PFSK-1 (cell line): ENCODE data around the gene PCDHGB7.
"Not testable (repeated sequence)": the region's sequence is repeated elsewhere in the genome, so short reads cannot be mapped to it uniquely, and the experiment has no call there.

ENCODE experiments used
- FOXP2 ChIP-seq: optimal IDR thresholded peaks from 2 replicates; pipeline ENCODE3; 2011; ENCODE audit warnings: borderline replicate concordance, control low read depth, inconsistent platforms; ENCODE audit not compliant: insufficient read depth; ENCODE audit errors: extremely low read length, extremely low read depth
- POLR2AphosphoS5 ChIP-seq: IDR thresholded peaks from 2 replicates; pipeline ENCODE4 v1.6.1; 2012; ENCODE audit warnings: low read depth, mild to moderate bottlenecking, control low read depth, low read length, moderate library complexity
- REST ChIP-seq, 2 experiments: IDR thresholded peaks; 2 replicates each; pipeline versions ENCODE4 v1.6.1 to v1.8.0; 2011 to 2012; ENCODE audit warnings: low read depth in 2 of 2, low read length in 2 of 2, control low read depth in 1 of 2, inconsistent platforms in 1 of 2, mild to moderate bottlenecking in 1 of 2, moderate library complexity in 1 of 2; ENCODE audit not compliant: insufficient read depth in 1 of 2
- SIN3A ChIP-seq: IDR thresholded peaks from 2 replicates; pipeline ENCODE4 v1.6.1; 2012; ENCODE audit warnings: mild to moderate bottlenecking, low read length, moderate library complexity, borderline replicate concordance; ENCODE audit not compliant: insufficient read depth
- TAF1 ChIP-seq: IDR thresholded peaks from 2 replicates; pipeline ENCODE4 v1.6.1; 2012; ENCODE audit warnings: low read length, control low read depth, borderline replicate concordance; ENCODE audit not compliant: insufficient read depth

PCDHGB7 gene

GRCh38 chr5:141387557-141388311, 29.7 kb upstream of the PCDHGB7 start, which contains the start of gene PCDHGB4:
Gene PCDHGB4 (plus strand): TSS chr5:141387698. CDS start chr5:141387885, 187 bp downstream.
- not testable (repeated sequence) for TF ChIP-seq POLR2AphosphoS5, SIN3A, TAF1

GRCh38 chr5:141388661-141389060, 28.8 kb upstream of the PCDHGB7 start:
- TF ChIP-seq REST (IDR thresholded peaks at IDR 0.05; ENCODE audit: insufficient read depth in 1 of 2, low read depth in 2 of 2, low read length in 2 of 2) = no peak
- TF ChIP-seq FOXP2 = no peak
- TF ChIP-seq TAF1 = no peak
- TF ChIP-seq POLR2AphosphoS5 = no peak
- no peak for TF ChIP-seq SIN3A

- TF ChIP-seq TAF1 (no peak), REST (IDR thresholded peaks at IDR 0.05; ENCODE audit: insufficient read depth in 1 of 2, low read depth in 2 of 2, low read length in 2 of 2) (no peak), SIN3A (no peak), FOXP2 (no peak), POLR2AphosphoS5 (no peak)
Observed at GRCh38 chr5:141389153-141390042, 28.1 kb upstream of the PCDHGB7 start.

- TF ChIP-seq FOXP2 = no peak
- TF ChIP-seq POLR2AphosphoS5 = no peak
- no peak for TF ChIP-seq SIN3A
- TF ChIP-seq REST (IDR thresholded peaks at IDR 0.05; ENCODE audit: insufficient read depth in 1 of 2, low read depth in 2 of 2, low read length in 2 of 2) = no peak
- no peak for TF ChIP-seq TAF1
Observed at GRCh38 chr5:141392429-141393198, 24.9 kb upstream of the PCDHGB7 start, which contains the start of gene PCDHGA8. Gene PCDHGA8 (plus strand): TSS chr5:141392633. CDS start chr5:141392814, 181 bp downstream.

- TF ChIP-seq SIN3A = no peak
- no peak for TF ChIP-seq TAF1
- no peak for TF ChIP-seq POLR2AphosphoS5
- TF ChIP-seq REST (IDR thresholded peaks at IDR 0.05; ENCODE audit: insufficient read depth in 1 of 2, low read depth in 2 of 2, low read length in 2 of 2) = no peak
- no peak for TF ChIP-seq FOXP2
Observed at GRCh38 chr5:141393267-141393666, 24.2 kb upstream of the PCDHGB7 start.
